A549 (cell line): Measurements from ENCODE around the gene ARHGEF1. TPM values are rescaled to one million over a fixed set of nuclear protein-coding genes. Genes with fewer than 3 reads are reported as not detected.
A peak's percentile ranks its signal among the peaks of the same experiment; 100 is the strongest.
"Not testable (repeated sequence)": the region's sequence is repeated elsewhere in the genome, so short reads cannot be mapped to it uniquely, and the experiment has no call there.

Experiments
- ATAC-seq, 2 experiments: fragments of 200-7000 bp in 1 of 2; fragments of >200 bp in 1 of 2; cut with Nextera tagmentation in 1 of 2; cut with Tn5 transposase in 1 of 2; 3 replicates each; pipeline versions ENCODE4 v1.8.0 to v1.9.1; 2018 to 2020; ENCODE audit warnings: mild to moderate bottlenecking in 1 of 2, moderate library complexity in 1 of 2
- CTCF ChIA-PET: fragments of 300-600 bp; sonication (Branson Sonifier 250); formaldehyde crosslinking; extraction: SDS; loops from one replicate; lab custom pipeline; 2021; ENCODE audit warnings: antibody characterized with exemption, inconsistent platforms; lab: Yijun Ruan, JAX
- POLR2A ChIA-PET: fragments of 350-600 bp; formaldehyde crosslinking; extraction: SDS; loops from one replicate; lab custom pipeline; 2021; ENCODE audit warnings: antibody characterized with exemption, inconsistent platforms; lab: Yijun Ruan, JAX
- DNase-seq, 2 experiments: peaks; one replicate each; pipeline versions ENCODE4 v3.0.0 to v3.0.0-alpha.2; 2011 to 2016; ENCODE audit warnings: low read depth in 1 of 2, low spot score in 1 of 2
- FAIRE-seq: peaks from 2 replicates; lab custom pipeline; 2011; peaks lifted over from hg19 to GRCh38; lab: Jason Lieb, UNC
- H3K27ac ChIP-seq, 2 experiments: fragments of >200 bp; sonication (Bioruptor Twin); formaldehyde crosslinking; 3 replicates each; pipeline ENCODE4 v1.5.1; 2016 to 2017
- H3K4me1 ChIP-seq: fragments of >200 bp; sonication (Bioruptor Twin); formaldehyde crosslinking; 3 replicates; pipeline ENCODE4 v1.6.1; 2016
- H3K4me2 ChIP-seq: fragments of >200 bp; sonication (Bioruptor Twin); formaldehyde crosslinking; 3 replicates; pipeline ENCODE4 v1.6.1; 2016
- H3K4me3 ChIP-seq: fragments of >200 bp; sonication (Bioruptor Twin); formaldehyde crosslinking; 3 replicates; pipeline ENCODE4 v1.5.1; 2016
- H3K9me3 ChIP-seq: fragments of >200 bp; sonication (Bioruptor Twin); formaldehyde crosslinking; 3 replicates; pipeline ENCODE4 v1.6.1; 2016
- BHLHE40 ChIP-seq: IDR thresholded peaks from 2 replicates; pipeline ENCODE4 v1.6.1; 2012; ENCODE audit warnings: low read depth, low read length, inconsistent platforms
- CBX2 ChIP-seq: fragments of 200-600 bp; sonication (generic); IDR thresholded peaks from 2 replicates; pipeline ENCODE4 v1.6.1; 2016; ENCODE audit warnings: low read depth, mild to moderate bottlenecking, borderline replicate concordance
- CEBPB ChIP-seq, 2 experiments: fragments of >200 bp in 1 of 2; sonication (Bioruptor Twin) in 1 of 2; formaldehyde crosslinking in 1 of 2; IDR thresholded peaks; 2 replicates each; pipeline ENCODE4 v1.6.1; 2012 to 2016
- CHD2 ChIP-seq: fragments of 150-350 bp; IDR thresholded peaks from 2 replicates; pipeline ENCODE4 v1.6.1; 2014; ENCODE audit warnings: low read length; ENCODE audit not compliant: partially characterized antibody
- CHD4 ChIP-seq: fragments of 200-600 bp; sonication (generic); IDR thresholded peaks from 2 replicates; pipeline ENCODE4 v1.6.1; 2016; ENCODE audit warnings: antibody characterized with exemption, mild to moderate bottlenecking, borderline replicate concordance
- EHF ChIP-seq: fragments of 250-450 bp; sonication (Bioruptor Pico); IDR thresholded peaks from 2 replicates; pipeline ENCODE4 v1.5.0; 2020; ENCODE audit warnings: mild to moderate bottlenecking
- EHMT2 ChIP-seq: fragments of 200-600 bp; sonication (generic); IDR thresholded peaks from 2 replicates; pipeline ENCODE4 v1.6.1; 2016; ENCODE audit warnings: antibody characterized with exemption, low read depth, mild to moderate bottlenecking, moderate library complexity
- ESRRA ChIP-seq: fragments of 150-350 bp; IDR thresholded peaks from 2 replicates; pipeline ENCODE4 v1.6.1; 2014; ENCODE audit warnings: mild to moderate bottlenecking, low read length, borderline replicate concordance
- FOSB ChIP-seq: fragments of 250-450 bp; sonication (Bioruptor Pico); IDR thresholded peaks from 2 replicates; pipeline ENCODE4 v1.5.0; 2020; ENCODE audit warnings: mild to moderate bottlenecking, moderate library complexity
- FOXS1 ChIP-seq: fragments of 250-450 bp; sonication (Bioruptor Pico); IDR thresholded peaks from 2 replicates; pipeline ENCODE4 v1.5.0; 2020; ENCODE audit warnings: mild to moderate bottlenecking, moderate library complexity
- HDAC2 ChIP-seq: fragments of 200-600 bp; sonication (generic); IDR thresholded peaks from 2 replicates; pipeline ENCODE4 v1.6.1; 2016
- HEYL ChIP-seq: fragments of 250-450 bp; sonication (Bioruptor Pico); IDR thresholded peaks from 2 replicates; pipeline ENCODE4 v1.8.0; 2021; ENCODE audit warnings: mild to moderate bottlenecking, moderate library complexity
- HOXB13 ChIP-seq: fragments of 250-450 bp; sonication (Bioruptor Pico); IDR thresholded peaks from 2 replicates; pipeline ENCODE4 v1.5.0; 2020; ENCODE audit warnings: low read depth, mild to moderate bottlenecking, moderate library complexity
- JUN ChIP-seq, 2 experiments: fragments of >200 bp; sonication (Bioruptor Twin); formaldehyde crosslinking; IDR thresholded peaks; 2 replicates in 1 of 2; 3 replicates in 1 of 2; pipeline ENCODE4 v1.6.1; 2016 to 2017
- JUNB ChIP-seq: fragments of >200 bp; sonication (Bioruptor Twin); formaldehyde crosslinking; IDR thresholded peaks from 2 replicates; pipeline ENCODE4 v1.6.1; 2016
- KDM5A ChIP-seq: fragments of 200-600 bp; sonication (generic); IDR thresholded peaks from 2 replicates; pipeline ENCODE4 v1.6.1; 2016; ENCODE audit warnings: antibody characterized with exemption, mild to moderate bottlenecking
- MAFK ChIP-seq: fragments of 450-650 bp; IDR thresholded peaks from 2 replicates; pipeline ENCODE4 v1.6.1; 2014; ENCODE audit not compliant: partially characterized antibody
- MAZ ChIP-seq: fragments of 150-350 bp; IDR thresholded peaks from 2 replicates; pipeline ENCODE4 v1.6.1; 2014; ENCODE audit warnings: antibody characterized with exemption, low read depth, low read length, borderline replicate concordance
- MYC ChIP-seq: IDR thresholded peaks from 2 replicates; pipeline ENCODE4 v1.6.1; 2012; ENCODE audit warnings: mild to moderate bottlenecking, inconsistent platforms, low read length, improper control_type of control experiment, borderline replicate concordance
- NFE2L2 ChIP-seq: fragments of 150-350 bp; conservative IDR thresholded peaks from 2 replicates; pipeline ENCODE4 v1.6.1; 2014; ENCODE audit warnings: low read length
- NPAS2 ChIP-seq: fragments of 250-450 bp; sonication (Bioruptor Pico); IDR thresholded peaks from 2 replicates; pipeline ENCODE4 v1.8.0; 2022; ENCODE audit warnings: mild to moderate bottlenecking, moderate library complexity, borderline replicate concordance
- POLR2A ChIP-seq: IDR thresholded peaks from 2 replicates; pipeline ENCODE4 v1.6.1; 2012; ENCODE audit warnings: mild to moderate bottlenecking, low read length
- POLR2AphosphoS2 ChIP-seq: conservative IDR thresholded peaks from 2 replicates; pipeline ENCODE4 v1.6.1; 2012; ENCODE audit warnings: low read length, improper control_type of control experiment, inconsistent platforms
- RCOR1 ChIP-seq: fragments of 150-350 bp; IDR thresholded peaks from 2 replicates; pipeline ENCODE4 v1.6.1; 2014; ENCODE audit warnings: antibody characterized with exemption, low read length, low read depth
- SMC3 ChIP-seq: fragments of >200 bp; sonication (Bioruptor Twin); formaldehyde crosslinking; IDR thresholded peaks from 3 replicates; pipeline ENCODE4 v1.6.1; 2018; ENCODE audit warnings: inconsistent platforms
- TFCP2L1 ChIP-seq: fragments of 250-450 bp; sonication (Bioruptor Pico); IDR thresholded peaks from 2 replicates; pipeline ENCODE4 v1.5.0; 2021; ENCODE audit warnings: mild to moderate bottlenecking
- TP53 ChIP-seq: fragments of 250-450 bp; sonication (Bioruptor Pico); IDR thresholded peaks from 2 replicates; pipeline ENCODE4 v1.5.0; 2021; ENCODE audit warnings: mild to moderate bottlenecking, moderate library complexity
- ZC3H11A ChIP-seq: fragments of 450-650 bp; IDR thresholded peaks from 2 replicates; pipeline ENCODE4 v1.6.1; 2014; ENCODE audit warnings: antibody characterized with exemption, mild to moderate bottlenecking
- ZFP36 ChIP-seq: fragments of 450-650 bp; IDR thresholded peaks from 2 replicates; pipeline ENCODE4 v1.6.1; 2014; ENCODE audit warnings: borderline replicate concordance; ENCODE audit not compliant: partially characterized antibody
- WGBS: methylation state at CpG from one replicate; pipeline ENCODE4 v1.1.6; 2017; ENCODE audit errors: missing lambda C conversion rate; 5-methylcytosine and 5-hydroxymethylcytosine counted together
- polyA plus RNA-seq, 4 experiments: library from polyadenylated mRNA; depleted of rRNA in 3 of 4; stranded (reverse); fragments of >200 nt; fragmentation: RNase III in 1 of 4; extraction: RNeasy Plus Mini Kit Qiagen cat#74134 plus additional on column Dnase treatment in 1 of 4; gene quantifications; 2 replicates in 3 of 4; 3 replicates in 1 of 4; pipeline ENCODE4 v1.2.3, GENCODE V29; 2011 to 2017
- TF ChIP-seq, protein P1 (sequence below): fragments of 250-450 bp; sonication (Bioruptor Pico); IDR thresholded peaks from 2 replicates; pipeline ENCODE4 v1.5.0; 2021; ENCODE audit warnings: mild to moderate bottlenecking, moderate library complexity, borderline replicate concordance
- TF ChIP-seq, protein P2 (sequence below): fragments of >200 bp; sonication (Bioruptor Twin); formaldehyde crosslinking; IDR thresholded peaks from 3 replicates; pipeline ENCODE4 v1.5.1; 2016
- TF ChIP-seq, protein P3 (sequence below): fragments of 150-350 bp; IDR thresholded peaks from 2 replicates; pipeline ENCODE4 v1.6.1; 2014; ENCODE audit warnings: low read depth, mild to moderate bottlenecking, low read length
- TF ChIP-seq, protein P4 (sequence below): IDR thresholded peaks from 2 replicates; pipeline ENCODE4 v1.6.1; 2012
- TF ChIP-seq, protein P5 (sequence below): fragments of 450-650 bp; IDR thresholded peaks from 2 replicates; pipeline ENCODE4 v1.6.1; 2014; ENCODE audit warnings: antibody characterized with exemption
- TF ChIP-seq, protein P6 (sequence below): fragments of >200 bp; sonication (Bioruptor Twin); formaldehyde crosslinking; IDR thresholded peaks from 3 replicates; pipeline ENCODE4 v1.6.1; 2016

Gene ARHGEF1
- polyA plus RNA-seq, 2 of the 4 experiments (the other 2 are of a cell fraction) = 38.0 to 84.2 TPM

DNA sequence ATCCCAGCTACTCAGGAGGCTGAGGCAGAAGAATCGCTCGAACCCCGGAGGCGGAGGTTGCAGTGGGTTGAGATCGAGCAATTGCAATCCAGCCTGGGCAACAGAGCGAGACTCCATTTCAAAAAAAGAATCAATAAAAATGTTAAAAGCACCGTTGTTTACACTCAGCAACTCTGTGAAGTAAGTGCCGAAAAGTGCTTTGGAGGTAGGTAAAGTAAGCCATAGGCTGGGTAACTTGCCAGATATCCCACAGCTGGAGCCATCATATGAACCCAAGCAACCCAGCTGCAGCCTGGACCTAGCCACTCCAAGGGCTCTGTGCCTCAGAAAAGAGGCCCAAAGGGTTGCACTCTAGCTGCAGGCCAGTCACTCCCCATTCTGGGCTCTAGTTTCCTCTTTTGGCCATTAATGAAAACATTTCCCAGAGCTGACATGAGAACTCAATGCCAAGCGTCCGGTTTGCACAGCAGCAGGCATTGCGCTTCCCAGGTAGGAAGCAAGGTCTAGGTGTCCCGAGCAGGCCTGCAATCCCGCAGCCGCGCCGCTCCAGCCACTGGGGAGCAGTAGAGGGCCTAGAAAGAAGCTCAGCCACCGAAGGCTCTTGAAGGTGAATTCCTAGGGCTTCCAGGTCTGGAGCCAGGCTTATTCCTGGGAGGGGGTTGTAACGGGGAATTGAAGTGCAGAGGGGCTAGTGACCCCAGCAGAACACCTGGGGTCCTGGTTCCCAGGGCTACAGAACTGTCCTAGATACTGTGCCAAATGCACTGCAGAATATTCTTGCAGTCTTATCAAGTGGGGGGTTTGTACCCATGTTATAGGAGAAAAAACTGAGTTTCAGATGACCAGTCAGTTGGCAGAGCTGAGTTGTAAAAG, 10.0 kb upstream of the ARHGEF1 start (continued):
- TF ChIP-seq, protein P1, sequence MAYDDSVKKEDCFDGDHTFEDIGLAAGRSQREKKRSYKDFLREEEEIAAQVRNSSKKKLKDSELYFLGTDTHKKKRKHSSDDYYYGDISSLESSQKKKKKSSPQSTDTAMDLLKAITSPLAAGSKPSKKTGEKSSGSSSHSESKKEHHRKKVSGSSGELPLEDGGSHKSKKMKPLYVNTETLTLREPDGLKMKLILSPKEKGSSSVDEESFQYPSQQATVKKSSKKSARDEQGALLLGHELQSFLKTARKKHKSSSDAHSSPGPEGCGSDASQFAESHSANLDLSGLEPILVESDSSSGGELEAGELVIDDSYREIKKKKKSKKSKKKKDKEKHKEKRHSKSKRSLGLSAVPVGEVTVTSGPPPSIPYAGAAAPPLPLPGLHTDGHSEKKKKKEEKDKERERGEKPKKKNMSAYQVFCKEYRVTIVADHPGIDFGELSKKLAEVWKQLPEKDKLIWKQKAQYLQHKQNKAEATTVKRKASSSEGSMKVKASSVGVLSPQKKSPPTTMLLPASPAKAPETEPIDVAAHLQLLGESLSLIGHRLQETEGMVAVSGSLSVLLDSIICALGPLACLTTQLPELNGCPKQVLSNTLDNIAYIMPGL (CRISPR knock-in tag) = 0 out of 2 replicates have a peak, but pooled peaks have one; percentile 73
- no peak for TF ChIP-seq MAFK
- no peak for TF ChIP-seq CBX2
- no peak for TF ChIP-seq ESRRA
- TF ChIP-seq CEBPB (IDR thresholded peaks at IDR 0.05) = peak in 1 of 2 experiments; percentile 59; a peak in 1 of 4 replicates
- TF ChIP-seq TP53 (CRISPR knock-in tag) = peak; percentile 96
- 0 out of 2 replicates have a peak, but pooled peaks have one; percentile 28 for TF ChIP-seq MAZ
- TF ChIP-seq POLR2A = no peak
- TF ChIP-seq, protein P2, sequence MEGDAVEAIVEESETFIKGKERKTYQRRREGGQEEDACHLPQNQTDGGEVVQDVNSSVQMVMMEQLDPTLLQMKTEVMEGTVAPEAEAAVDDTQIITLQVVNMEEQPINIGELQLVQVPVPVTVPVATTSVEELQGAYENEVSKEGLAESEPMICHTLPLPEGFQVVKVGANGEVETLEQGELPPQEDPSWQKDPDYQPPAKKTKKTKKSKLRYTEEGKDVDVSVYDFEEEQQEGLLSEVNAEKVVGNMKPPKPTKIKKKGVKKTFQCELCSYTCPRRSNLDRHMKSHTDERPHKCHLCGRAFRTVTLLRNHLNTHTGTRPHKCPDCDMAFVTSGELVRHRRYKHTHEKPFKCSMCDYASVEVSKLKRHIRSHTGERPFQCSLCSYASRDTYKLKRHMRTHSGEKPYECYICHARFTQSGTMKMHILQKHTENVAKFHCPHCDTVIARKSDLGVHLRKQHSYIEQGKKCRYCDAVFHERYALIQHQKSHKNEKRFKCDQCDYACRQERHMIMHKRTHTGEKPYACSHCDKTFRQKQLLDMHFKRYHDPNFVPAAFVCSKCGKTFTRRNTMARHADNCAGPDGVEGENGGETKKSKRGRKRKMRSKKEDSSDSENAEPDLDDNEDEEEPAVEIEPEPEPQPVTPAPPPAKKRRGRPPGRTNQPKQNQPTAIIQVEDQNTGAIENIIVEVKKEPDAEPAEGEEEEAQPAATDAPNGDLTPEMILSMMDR = peak; percentile 94
- TF ChIP-seq EHF = peak; percentile 90; the same call in 1 of the 2 replicates
- peak; percentile 98 for TF ChIP-seq FOSB
- no peak for TF ChIP-seq ZC3H11A
- 0 out of 2 replicates have a peak, but pooled peaks have one; percentile 36 for TF ChIP-seq MYC
- TF ChIP-seq, protein P3, sequence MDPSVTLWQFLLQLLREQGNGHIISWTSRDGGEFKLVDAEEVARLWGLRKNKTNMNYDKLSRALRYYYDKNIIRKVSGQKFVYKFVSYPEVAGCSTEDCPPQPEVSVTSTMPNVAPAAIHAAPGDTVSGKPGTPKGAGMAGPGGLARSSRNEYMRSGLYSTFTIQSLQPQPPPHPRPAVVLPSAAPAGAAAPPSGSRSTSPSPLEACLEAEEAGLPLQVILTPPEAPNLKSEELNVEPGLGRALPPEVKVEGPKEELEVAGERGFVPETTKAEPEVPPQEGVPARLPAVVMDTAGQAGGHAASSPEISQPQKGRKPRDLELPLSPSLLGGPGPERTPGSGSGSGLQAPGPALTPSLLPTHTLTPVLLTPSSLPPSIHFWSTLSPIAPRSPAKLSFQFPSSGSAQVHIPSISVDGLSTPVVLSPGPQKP = no peak
- TF ChIP-seq CHD4 = no peak
- peak; percentile 83 for TF ChIP-seq SMC3
- TF ChIP-seq HDAC2 = no peak
- no peak for TF ChIP-seq ZFP36
- 0 out of 2 replicates have a peak, but pooled peaks have one; percentile 43 for TF ChIP-seq FOXS1 (CRISPR knock-in tag)
- TF ChIP-seq, protein P4, sequence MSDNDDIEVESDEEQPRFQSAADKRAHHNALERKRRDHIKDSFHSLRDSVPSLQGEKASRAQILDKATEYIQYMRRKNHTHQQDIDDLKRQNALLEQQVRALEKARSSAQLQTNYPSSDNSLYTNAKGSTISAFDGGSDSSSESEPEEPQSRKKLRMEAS = peak; percentile 48; the same call in 1 of the 2 replicates
- TF ChIP-seq EHMT2 = no peak
- TF ChIP-seq, protein P5, sequence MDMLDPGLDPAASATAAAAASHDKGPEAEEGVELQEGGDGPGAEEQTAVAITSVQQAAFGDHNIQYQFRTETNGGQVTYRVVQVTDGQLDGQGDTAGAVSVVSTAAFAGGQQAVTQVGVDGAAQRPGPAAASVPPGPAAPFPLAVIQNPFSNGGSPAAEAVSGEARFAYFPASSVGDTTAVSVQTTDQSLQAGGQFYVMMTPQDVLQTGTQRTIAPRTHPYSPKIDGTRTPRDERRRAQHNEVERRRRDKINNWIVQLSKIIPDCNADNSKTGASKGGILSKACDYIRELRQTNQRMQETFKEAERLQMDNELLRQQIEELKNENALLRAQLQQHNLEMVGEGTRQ = no peak
- no peak for TF ChIP-seq KDM5A
- TF ChIP-seq, protein P6, sequence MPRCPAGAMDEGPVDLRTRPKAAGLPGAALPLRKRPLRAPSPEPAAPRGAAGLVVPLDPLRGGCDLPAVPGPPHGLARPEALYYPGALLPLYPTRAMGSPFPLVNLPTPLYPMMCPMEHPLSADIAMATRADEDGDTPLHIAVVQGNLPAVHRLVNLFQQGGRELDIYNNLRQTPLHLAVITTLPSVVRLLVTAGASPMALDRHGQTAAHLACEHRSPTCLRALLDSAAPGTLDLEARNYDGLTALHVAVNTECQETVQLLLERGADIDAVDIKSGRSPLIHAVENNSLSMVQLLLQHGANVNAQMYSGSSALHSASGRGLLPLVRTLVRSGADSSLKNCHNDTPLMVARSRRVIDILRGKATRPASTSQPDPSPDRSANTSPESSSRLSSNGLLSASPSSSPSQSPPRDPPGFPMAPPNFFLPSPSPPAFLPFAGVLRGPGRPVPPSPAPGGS = peak; percentile 70
- TF ChIP-seq TFCP2L1 (CRISPR knock-in tag) = peak; percentile 98
- no peak for TF ChIP-seq NFE2L2
- peak; percentile 75 to 86; a peak in 4 of 5 replicates for TF ChIP-seq JUN (IDR thresholded peaks at IDR 0.05)
- no peak for TF ChIP-seq NPAS2 (CRISPR knock-in tag)
- TF ChIP-seq JUNB = no peak
- TF ChIP-seq POLR2AphosphoS2 = peak; percentile 99
- no peak for TF ChIP-seq BHLHE40
- TF ChIP-seq RCOR1 = no peak
- TF ChIP-seq CHD2 = peak; percentile 18
- peak; percentile 26; the same call in 1 of the 2 replicates for TF ChIP-seq HOXB13 (CRISPR knock-in tag)
- TF ChIP-seq HEYL = no peak

DNA sequence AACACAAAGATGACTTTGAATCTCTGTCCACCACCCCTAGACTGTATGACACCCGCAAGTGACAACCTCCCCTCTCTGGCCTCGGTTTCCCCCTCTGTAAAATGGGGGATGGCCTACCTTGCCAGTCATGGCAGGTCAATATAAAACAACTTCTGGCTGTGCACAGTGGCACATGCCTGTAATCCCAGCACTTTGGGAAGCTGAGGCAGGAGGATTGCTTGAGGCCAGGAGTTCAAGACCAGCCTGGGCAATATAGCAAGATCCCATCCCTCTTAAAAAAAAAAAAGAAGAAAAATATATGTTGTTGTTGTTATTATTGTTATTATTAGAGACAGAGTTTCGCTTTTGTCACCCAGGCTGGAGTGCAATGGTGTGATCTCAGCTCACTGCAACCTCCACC, 7.0 kb upstream of the ARHGEF1 start:
- not testable (repeated sequence) for ATAC-seq, H3K9me3 ChIP-seq, H3K27ac ChIP-seq, H3K4me2 ChIP-seq, H3K4me3 ChIP-seq, FAIRE-seq, DNase-seq, H3K4me1 ChIP-seq
- 62% methylated on average over 3 of the region's 3 CpGs for WGBS
- ChIA-PET CTCF (interaction anchor here (0.7 to 8.4 kb wide), 10 partner anchors 10 to 159 kb away, joined by 4 to 87 read pairs (median 7); partner anchors contain the start of genes ERFL, RABAC1 and RPS19), POLR2A (interaction anchor here (0.6 to 1.0 kb wide), 3 partner anchors 16 to 461 kb away, joined by 3 to 5 read pairs (median 3); partner anchors contain the start of gene RPS19)
